Measurements from ENCODE around the gene CCDC102A. TPM values are rescaled to one million over a fixed set of nuclear protein-coding genes. Genes with fewer than 3 reads are reported as not detected.
A peak's percentile ranks its signal among the peaks of the same experiment; 100 is the strongest.

The CCDC102A gene
- total RNA-seq, 1 donor from 2014 or later = 12.8 TPM

DNA sequence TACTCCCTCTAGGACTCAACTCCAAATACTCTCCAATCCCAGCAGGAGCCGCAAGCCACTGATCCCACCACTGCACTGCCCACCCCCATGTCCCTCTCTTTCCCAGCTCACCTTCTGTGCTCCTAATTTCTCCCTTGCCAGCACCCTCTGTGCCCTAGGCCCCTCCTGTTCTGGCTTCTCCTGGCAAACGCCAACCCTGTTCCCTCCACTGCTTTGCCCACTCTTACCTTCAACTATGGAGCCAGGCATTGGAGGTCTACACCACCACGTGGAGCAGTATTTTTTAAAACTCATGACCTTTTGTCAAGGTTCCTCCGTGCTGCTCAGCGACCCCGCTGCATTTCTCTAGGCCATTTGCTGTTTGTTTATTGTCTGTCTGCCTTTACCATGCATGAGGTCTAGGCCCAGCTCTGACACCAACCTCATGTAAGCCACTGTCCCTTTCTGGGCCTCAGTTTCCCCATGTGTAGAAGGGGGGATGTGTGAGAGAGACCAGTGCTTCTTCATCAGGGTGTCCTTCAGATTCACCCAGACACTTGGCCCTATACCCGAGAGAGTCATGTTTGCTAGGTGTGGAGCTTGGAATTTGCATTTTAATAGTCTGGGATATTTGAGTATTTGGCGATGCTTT, 4.6 kb downstream of the CCDC102A start:
- H3K36me3 ChIP-seq = no peaks in the 10 kb centered on the region
- intact Hi-C loops (cut with DNase I) = no loop called here
- H3K4me1 ChIP-seq = peaks cover 65% of the 10 kb centered on the region
- TF ChIP-seq CTCF (IDR thresholded peaks at IDR 0.05) = no peak
- no peak overlapping the region for H3K4me3 ChIP-seq
- no peak overlapping the region for H3K27ac ChIP-seq
- no peak for ATAC-seq
- no peaks in the 10 kb centered on the region for H3K27me3 ChIP-seq (ENCODE audit: low read depth)
- DNase-seq = peak; percentile 9
- no peaks in the 10 kb centered on the region for H3K9me3 ChIP-seq

DNA sequence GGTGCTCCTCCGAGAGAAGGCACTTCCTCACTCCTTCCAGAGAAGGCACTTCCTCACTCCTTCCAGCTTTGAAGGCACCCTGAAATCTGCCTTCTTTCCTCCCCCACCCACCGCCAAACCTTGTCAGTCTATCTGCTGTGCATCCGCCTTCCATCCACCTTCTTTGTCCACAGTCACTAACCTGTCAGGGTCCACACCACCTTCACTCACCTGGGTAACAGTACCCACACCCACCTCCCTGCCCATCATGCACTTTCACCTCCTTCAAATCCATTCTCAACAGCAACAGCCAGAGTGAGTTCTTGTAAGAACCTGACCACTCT, 5.2 kb downstream of the CCDC102A start:
- DNase-seq (peak; percentile 22), ATAC-seq (no peak)
- H3K4me1 ChIP-seq = peaks cover 63% of the 10 kb centered on the region
- intact Hi-C loops (cut with DNase I) = no loop called here
- no peak overlapping the region for H3K27ac ChIP-seq
- no peaks in the 10 kb centered on the region for H3K36me3 ChIP-seq
- H3K4me3 ChIP-seq = no peak overlapping the region
- TF ChIP-seq CTCF (IDR thresholded peaks at IDR 0.05) = no peak
- no peaks in the 10 kb centered on the region for H3K27me3 ChIP-seq (ENCODE audit: low read depth)
- no peaks in the 10 kb centered on the region for H3K9me3 ChIP-seq

- DNase-seq = peak; percentile 38
- no peak for ATAC-seq
- no peak for TF ChIP-seq CTCF (IDR thresholded peaks at IDR 0.05)
- Histone ChIP-seq H3K27ac (peak overlapping the region; percentile 41), H3K4me1 (peaks cover 62% of the 10 kb centered on the region), H3K36me3 (no peaks in the 10 kb centered on the region), H3K27me3 (ENCODE audit: low read depth) (no peaks in the 10 kb centered on the region), H3K9me3 (no peaks in the 10 kb centered on the region), H3K4me3 (no peak overlapping the region)
- intact Hi-C loops (cut with DNase I) = no loop called here
These were observed 5.7 kb downstream of the CCDC102A start for GRCh38 chr16:57530522-57531252.

DNA sequence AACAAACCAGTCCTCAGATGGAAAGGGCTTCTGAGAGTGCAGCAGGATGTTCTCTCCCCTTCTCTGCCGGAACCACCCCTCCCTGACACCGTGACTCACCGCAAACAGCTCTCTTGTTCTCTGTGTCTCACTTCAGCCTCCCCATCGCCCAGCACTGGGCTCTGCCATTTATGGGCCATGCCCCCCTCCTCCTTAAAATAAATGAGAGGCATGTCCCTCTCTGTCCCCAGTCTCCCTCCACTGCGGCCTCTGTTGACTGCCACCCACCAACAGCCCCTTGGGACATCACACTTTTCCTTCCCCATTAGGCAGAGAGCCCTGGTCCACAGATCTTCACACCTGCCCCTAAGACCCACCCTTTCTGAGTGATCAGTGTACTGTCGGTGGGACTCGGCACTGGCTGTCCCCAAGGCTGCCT, 6.3 kb downstream of the CCDC102A start:
- Histone ChIP-seq H3K27ac (peak overlapping the region; percentile 41), H3K4me1 (peaks cover 56% of the 10 kb centered on the region), H3K9me3 (no peaks in the 10 kb centered on the region), H3K36me3 (no peaks in the 10 kb centered on the region), H3K4me3 (no peak overlapping the region), H3K27me3 (ENCODE audit: low read depth) (no peaks in the 10 kb centered on the region)
- intact Hi-C loops (cut with DNase I) = no loop called here
- no peak for TF ChIP-seq CTCF (IDR thresholded peaks at IDR 0.05)
- ATAC-seq (peak; percentile 25 to 37), DNase-seq (peak; percentile 48)

GRCh38 chr16:57529391-57530103, 6.8 kb downstream of the CCDC102A start:
- DNase-seq (no peak), ATAC-seq (no peak)
- Histone ChIP-seq H3K4me1 (peaks cover 50% of the 10 kb centered on the region), H3K9me3 (no peaks in the 10 kb centered on the region), H3K27ac (peak overlapping the region; percentile 41), H3K36me3 (no peaks in the 10 kb centered on the region), H3K4me3 (no peak overlapping the region), H3K27me3 (ENCODE audit: low read depth) (no peaks in the 10 kb centered on the region)
- intact Hi-C loops (cut with DNase I) = no loop called here
- no peak for TF ChIP-seq CTCF (IDR thresholded peaks at IDR 0.05)

All from lower lobe of right lung (tissue), 2 donors.